PFSK-1 (cell line): ENCODE measurements around the gene PPP2R5B.

Experiments
- FOXP2 ChIP-seq: optimal IDR thresholded peaks from 2 replicates; pipeline ENCODE3; 2011; ENCODE audit warnings: borderline replicate concordance, control low read depth, inconsistent platforms; ENCODE audit not compliant: insufficient read depth; ENCODE audit errors: extremely low read length, extremely low read depth
- POLR2AphosphoS5 ChIP-seq: IDR thresholded peaks from 2 replicates; pipeline ENCODE4 v1.6.1; 2012; ENCODE audit warnings: low read depth, mild to moderate bottlenecking, control low read depth, low read length, moderate library complexity
- REST ChIP-seq, 2 experiments: IDR thresholded peaks; 2 replicates each; pipeline versions ENCODE4 v1.6.1 to v1.8.0; 2011 to 2012; ENCODE audit warnings: low read depth in 2 of 2, low read length in 2 of 2, control low read depth in 1 of 2, inconsistent platforms in 1 of 2, mild to moderate bottlenecking in 1 of 2, moderate library complexity in 1 of 2; ENCODE audit not compliant: insufficient read depth in 1 of 2
- SIN3A ChIP-seq: IDR thresholded peaks from 2 replicates; pipeline ENCODE4 v1.6.1; 2012; ENCODE audit warnings: mild to moderate bottlenecking, low read length, moderate library complexity, borderline replicate concordance; ENCODE audit not compliant: insufficient read depth
- TAF1 ChIP-seq: IDR thresholded peaks from 2 replicates; pipeline ENCODE4 v1.6.1; 2012; ENCODE audit warnings: low read length, control low read depth, borderline replicate concordance; ENCODE audit not compliant: insufficient read depth

The PPP2R5B gene

GRCh38 chr11:64934682-64935358 is 10.3 kb downstream of the PPP2R5B start:
- TF ChIP-seq REST (IDR thresholded peaks at IDR 0.05; ENCODE audit: insufficient read depth in 1 of 2, low read depth in 2 of 2, low read length in 2 of 2) = no peak
- no peak for TF ChIP-seq TAF1
- no peak for TF ChIP-seq FOXP2
- TF ChIP-seq SIN3A = no peak
- TF ChIP-seq POLR2AphosphoS5 = no peak

GRCh38 chr11:64935359-64936081 is 11.0 kb downstream of the PPP2R5B start, which contains the start of gene GPHA2:
Gene GPHA2 (minus strand): TSS chr11:64935893. CDS start chr11:64935460, 433 bp downstream.
- TF ChIP-seq FOXP2 (no peak), SIN3A (no peak), REST (IDR thresholded peaks at IDR 0.05; ENCODE audit: insufficient read depth in 1 of 2, low read depth in 2 of 2, low read length in 2 of 2) (no peak), TAF1 (no peak), POLR2AphosphoS5 (no peak)

- TF ChIP-seq SIN3A = no peak
- no peak for TF ChIP-seq FOXP2
- no peak for TF ChIP-seq REST (IDR thresholded peaks at IDR 0.05; ENCODE audit: insufficient read depth in 1 of 2, low read depth in 2 of 2, low read length in 2 of 2)
- TF ChIP-seq POLR2AphosphoS5 = no peak
- no peak for TF ChIP-seq TAF1
Measured at GRCh38 chr11:64936539-64936938, 12.1 kb downstream of the PPP2R5B start.

GRCh38 chr11:64947208-64947814 is 22.8 kb downstream of the PPP2R5B start:
- TF ChIP-seq FOXP2 = no peak
- no peak for TF ChIP-seq TAF1
- TF ChIP-seq REST (IDR thresholded peaks at IDR 0.05; ENCODE audit: insufficient read depth in 1 of 2, low read depth in 2 of 2, low read length in 2 of 2) = 0 out of 4 replicates have a peak, but pooled peaks have one; percentile 30 to 36
